ENCODE results near the gene ATOH8.

ATOH8 gene

GRCh38 chr2:85778646-85779379 is 25.0 kb downstream of the ATOH8 start:
- H3K4me3 ChIP-seq (ENCODE audit: low read depth, low read length): no peak overlapping the region
- no peak for DNase-seq (ENCODE audit: low read depth, low spot score)
- in situ Hi-C loops (cut with HindIII; ENCODE audit: low sequenced_read_pairs): no loop called here
- TF ChIP-seq, protein P1, sequence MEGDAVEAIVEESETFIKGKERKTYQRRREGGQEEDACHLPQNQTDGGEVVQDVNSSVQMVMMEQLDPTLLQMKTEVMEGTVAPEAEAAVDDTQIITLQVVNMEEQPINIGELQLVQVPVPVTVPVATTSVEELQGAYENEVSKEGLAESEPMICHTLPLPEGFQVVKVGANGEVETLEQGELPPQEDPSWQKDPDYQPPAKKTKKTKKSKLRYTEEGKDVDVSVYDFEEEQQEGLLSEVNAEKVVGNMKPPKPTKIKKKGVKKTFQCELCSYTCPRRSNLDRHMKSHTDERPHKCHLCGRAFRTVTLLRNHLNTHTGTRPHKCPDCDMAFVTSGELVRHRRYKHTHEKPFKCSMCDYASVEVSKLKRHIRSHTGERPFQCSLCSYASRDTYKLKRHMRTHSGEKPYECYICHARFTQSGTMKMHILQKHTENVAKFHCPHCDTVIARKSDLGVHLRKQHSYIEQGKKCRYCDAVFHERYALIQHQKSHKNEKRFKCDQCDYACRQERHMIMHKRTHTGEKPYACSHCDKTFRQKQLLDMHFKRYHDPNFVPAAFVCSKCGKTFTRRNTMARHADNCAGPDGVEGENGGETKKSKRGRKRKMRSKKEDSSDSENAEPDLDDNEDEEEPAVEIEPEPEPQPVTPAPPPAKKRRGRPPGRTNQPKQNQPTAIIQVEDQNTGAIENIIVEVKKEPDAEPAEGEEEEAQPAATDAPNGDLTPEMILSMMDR (IDR thresholded peaks at IDR 0.05; ENCODE audit: low read depth, low read length): no peak

DNA sequence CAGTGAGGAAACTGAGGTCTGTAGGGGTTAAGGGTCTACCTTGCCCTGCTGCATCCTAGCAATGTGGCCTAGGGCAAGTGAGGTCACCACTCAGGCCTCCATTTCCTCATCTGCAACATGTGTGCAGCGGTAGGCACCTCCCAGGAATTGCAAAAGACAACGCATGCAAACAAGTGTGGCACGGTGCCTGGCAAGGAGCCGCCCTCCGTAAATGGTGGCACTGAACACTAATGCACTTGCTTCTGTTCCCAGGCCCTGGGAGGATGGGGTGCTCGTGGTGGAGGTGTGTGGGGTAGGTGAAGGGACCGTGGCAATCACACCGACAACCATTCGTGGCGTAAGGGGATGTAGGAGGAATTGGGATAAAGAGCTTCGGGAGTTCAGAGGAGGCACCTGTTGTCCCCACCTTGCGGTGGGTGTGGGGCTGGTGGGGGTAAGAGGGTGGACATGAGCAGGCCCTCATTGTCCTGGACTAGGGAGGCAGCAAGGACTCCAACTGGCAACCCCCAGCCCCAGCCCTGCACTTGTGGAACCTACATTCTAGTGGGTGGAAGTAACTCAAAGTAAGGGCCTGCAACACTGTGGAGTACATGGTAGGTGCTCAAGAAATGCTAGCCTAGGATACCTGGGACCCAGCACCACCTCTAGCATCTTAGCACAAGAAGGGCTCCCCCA is 26.0 kb downstream of the ATOH8 start:
- TF ChIP-seq, protein P1 (IDR thresholded peaks at IDR 0.05; ENCODE audit: low read depth, low read length): no peak
- no peak overlapping the region for H3K4me3 ChIP-seq (ENCODE audit: low read depth, low read length)
- in situ Hi-C loops (cut with HindIII; ENCODE audit: low sequenced_read_pairs): no loop called here
- no peak for DNase-seq (ENCODE audit: low read depth, low spot score)

GRCh38 chr2:85780316-85781012 is 26.7 kb downstream of the ATOH8 start:
- no peak for DNase-seq (ENCODE audit: low read depth, low spot score)
- H3K4me3 ChIP-seq (ENCODE audit: low read depth, low read length): no peak overlapping the region
- TF ChIP-seq, protein P1 (IDR thresholded peaks at IDR 0.05; ENCODE audit: low read depth, low read length): no peak
- in situ Hi-C loops (cut with HindIII; ENCODE audit: low sequenced_read_pairs): no loop called here

DNA sequence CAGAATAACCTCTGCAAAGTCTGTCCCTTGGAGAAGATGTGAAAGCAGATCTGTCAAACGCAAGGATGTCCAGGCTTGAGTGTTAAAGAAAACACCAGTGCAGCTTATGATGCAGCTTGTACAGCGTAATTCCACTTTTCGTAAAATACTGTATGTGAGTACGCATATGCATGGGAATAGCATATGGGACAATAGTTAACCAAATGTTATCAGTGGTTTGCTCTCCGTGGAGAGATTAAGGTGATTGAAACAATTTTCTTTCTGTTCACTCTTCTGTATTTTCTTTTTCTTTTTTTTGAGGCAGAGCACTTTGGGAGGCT is 27.2 kb downstream of the ATOH8 start:
- no peak for DNase-seq (ENCODE audit: low read depth, low spot score)
- in situ Hi-C loops (cut with HindIII; ENCODE audit: low sequenced_read_pairs): no loop called here
- TF ChIP-seq, protein P1 (IDR thresholded peaks at IDR 0.05; ENCODE audit: low read depth, low read length): no peak
- H3K4me3 ChIP-seq (ENCODE audit: low read depth, low read length): no peak overlapping the region

GRCh38 chr2:85783796-85784195 is 30.0 kb downstream of the ATOH8 start:
- TF ChIP-seq, protein P1 (IDR thresholded peaks at IDR 0.05; ENCODE audit: low read depth, low read length): no peak
- H3K4me3 ChIP-seq (ENCODE audit: low read depth, low read length): no peak overlapping the region
- in situ Hi-C loops (cut with HindIII; ENCODE audit: low sequenced_read_pairs): no loop called here

DNA sequence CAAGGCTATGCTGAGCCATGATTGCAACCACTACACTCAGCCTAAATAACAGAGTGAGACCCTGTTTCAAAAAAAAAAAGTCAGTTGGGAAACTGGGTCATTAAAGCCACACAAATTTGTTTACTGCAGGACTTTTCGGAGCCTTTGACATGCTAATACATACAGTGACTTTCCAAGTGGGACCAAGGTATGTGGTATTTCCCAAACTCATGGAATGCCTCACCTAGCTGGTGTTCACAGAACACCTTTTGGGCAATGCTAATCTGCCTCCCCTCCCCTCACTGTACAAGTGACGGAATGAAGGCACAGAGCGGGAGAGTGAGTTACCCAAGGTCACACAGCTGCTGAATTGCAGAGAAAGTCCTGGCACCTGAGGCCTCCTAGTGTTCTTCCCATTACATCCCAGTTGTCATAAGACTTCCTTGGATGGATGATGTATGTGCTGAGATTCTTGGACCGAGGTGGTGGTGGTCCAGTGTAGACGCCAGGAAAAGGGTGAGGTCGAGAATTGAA is 30.7 kb downstream of the ATOH8 start:
- no peak overlapping the region for H3K4me3 ChIP-seq (ENCODE audit: low read depth, low read length)
- TF ChIP-seq, protein P1 (IDR thresholded peaks at IDR 0.05; ENCODE audit: low read depth, low read length): no peak
- in situ Hi-C loops (cut with HindIII; ENCODE audit: low sequenced_read_pairs): no loop called here
- DNase-seq (ENCODE audit: low read depth, low spot score): no peak

More at GRCh38 chr2:85783796-85784195, 30.0 kb downstream of the ATOH8 start:
- DNase-seq (ENCODE audit: low read depth, low spot score): no peak
